Stimulated activated CD4-positive, alpha-beta T cell treated with anti-CD3 and anti-CD28 coated beads, Interleukin-1b, Interleukin-23, amount 100 ng/mL, for 1 hour (primary cell): ENCODE results near the gene NDUFV1.
"Not testable (repeated sequence)": the region's sequence is repeated elsewhere in the genome, so short reads cannot be mapped to it uniquely, and the experiment has no call there.

Experiments
- DNase-seq, 2 donors: peaks; one replicate each; pipeline ENCODE4 v3.0.0-alpha.2; 2020; ENCODE audit warnings: low read depth in 2 of 2

The NDUFV1 gene

DNA sequence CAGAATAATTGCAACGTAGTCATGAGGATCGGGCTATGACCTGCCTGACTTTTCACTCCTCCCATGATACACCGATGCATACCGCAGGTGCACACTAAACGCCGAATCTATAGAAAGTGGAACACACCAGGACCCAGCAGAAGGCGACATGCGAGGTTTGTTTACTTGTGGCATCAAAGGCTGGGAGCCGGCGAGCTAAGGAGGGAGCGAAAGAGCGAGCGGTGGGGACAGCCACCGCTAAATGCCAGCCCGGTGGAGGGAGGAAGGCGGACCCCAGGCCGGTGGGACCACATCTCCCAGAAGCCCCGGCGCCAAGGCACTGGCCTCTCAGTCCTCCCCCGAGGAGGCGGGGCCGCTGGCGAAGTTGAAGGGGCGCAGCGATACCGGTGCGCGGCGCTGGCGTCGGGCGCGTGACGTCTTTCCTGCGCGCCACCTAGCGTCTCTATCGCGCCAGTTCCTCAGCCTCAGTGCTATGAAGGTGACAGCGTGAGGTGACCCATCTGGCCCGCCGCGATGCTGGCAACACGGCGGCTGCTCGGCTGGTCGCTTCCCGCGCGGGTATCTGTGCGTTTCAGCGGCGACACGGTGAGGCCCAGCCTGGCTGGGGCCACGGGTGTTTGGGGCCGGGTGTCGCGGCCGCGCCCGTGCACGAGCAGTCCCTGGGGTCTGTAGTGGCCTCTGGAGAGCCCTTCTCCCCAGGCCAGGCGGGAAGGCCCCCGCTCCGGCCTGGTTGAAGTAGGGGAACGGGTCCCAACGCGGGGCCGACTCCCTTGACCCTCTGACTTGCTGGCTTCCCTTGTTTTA, at the start of gene NDUFV1:
NDUFV1 (plus strand) TSS at position 445 of the 804 bp plus-strand sequence; CDS start at position 514, 69 bp downstream.
- peak; percentile 86 to 92 for DNase-seq

DNA sequence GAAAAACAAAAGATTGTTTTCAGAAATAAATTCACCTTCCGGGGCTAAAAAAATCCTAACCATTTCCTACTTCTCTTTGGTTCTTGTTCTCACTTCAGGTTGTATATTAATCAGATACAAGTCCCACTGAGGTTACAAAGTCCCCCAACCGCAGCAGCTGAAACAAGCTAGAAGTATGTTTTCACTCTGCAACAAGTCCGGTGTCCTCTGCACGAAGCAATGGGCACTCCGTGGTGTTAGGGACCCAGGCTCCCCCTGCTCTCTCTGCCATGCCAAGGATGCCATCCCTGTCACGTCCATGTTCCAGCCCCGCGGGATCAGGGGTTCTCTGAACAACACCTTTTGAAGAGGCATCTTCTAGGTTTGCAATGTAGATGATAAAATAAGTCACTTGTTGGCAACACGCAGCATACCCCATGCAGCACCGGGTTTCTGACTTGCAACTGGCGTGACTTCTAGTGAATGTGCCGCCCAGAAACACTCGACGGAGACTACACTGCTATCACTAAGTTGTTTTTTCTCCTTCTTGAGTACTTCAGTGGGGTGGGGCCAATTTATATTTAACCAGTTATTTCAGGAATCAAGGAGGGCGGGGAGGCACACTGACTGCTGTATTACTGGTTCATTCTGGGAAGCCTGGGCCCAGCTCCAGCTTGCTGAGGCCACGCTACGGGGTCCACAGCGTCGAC, 48.5 kb upstream of the NDUFV1 start:
- no peak for DNase-seq

DNA sequence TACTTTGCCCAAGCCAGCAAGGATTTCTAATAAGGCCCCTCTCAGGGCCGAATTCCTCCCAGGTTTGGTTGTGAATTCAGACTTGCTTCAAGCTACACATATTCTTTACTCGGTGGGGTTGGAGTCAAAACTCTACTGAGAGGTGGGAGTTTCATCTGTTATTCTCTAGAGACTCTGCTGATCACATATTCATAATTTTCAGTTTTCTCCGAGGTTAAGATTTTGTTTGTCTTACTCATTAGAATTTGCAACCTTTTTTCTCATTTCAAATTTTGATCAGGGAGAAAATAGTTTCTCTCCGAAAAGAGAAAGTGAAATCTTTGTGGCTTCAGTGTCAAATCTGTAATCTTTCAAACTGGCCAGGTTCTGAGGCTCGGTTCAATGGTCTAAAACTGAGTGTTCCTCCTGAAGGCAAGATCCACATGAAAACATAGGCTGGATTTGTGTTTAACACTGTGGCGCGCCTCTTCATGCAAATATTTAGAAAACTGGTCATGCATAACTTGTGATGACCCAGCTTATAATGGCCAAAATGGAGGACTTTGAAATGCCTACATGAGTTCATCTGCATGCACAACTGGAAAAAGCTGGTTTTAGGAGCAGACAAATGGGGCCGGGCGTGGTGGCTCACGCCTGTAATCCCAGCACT, 44.6 kb upstream of the NDUFV1 start:
- DNase-seq, result no peak

DNA sequence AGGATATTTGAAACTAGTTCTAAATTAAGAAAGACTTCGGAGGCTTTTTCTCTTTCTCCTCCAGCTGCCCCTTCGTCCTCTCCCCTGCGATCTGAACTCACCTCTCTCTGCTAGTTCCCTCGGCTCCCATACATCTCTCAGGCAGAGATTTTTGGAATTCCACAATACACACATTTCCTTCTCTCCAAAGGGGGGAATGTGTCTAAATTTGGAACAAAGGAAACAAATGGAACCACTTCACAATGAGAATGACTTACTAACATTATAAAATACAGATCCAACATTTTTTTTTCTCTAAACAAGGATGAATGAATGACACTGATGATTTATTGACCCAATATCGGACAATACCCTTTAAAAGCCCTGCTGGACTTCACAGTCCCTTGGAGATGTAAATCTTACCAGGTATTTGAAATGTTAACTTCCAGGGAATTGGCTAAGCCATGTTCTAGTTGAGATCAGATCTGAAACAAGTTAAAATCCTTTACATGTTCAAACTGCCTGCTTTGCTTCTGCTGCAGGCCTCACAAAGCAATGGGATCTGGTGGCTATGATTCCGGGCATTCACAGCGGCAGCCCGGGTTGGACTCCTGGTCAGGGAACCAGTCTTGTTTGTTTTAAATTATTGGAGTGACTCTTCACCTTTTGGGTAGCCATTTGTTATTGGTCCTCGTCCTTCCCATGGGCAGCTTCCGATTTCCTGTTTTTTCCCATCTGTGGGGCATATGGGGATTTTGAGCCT, 43.6 kb upstream of the NDUFV1 start:
- no peak for DNase-seq

DNA sequence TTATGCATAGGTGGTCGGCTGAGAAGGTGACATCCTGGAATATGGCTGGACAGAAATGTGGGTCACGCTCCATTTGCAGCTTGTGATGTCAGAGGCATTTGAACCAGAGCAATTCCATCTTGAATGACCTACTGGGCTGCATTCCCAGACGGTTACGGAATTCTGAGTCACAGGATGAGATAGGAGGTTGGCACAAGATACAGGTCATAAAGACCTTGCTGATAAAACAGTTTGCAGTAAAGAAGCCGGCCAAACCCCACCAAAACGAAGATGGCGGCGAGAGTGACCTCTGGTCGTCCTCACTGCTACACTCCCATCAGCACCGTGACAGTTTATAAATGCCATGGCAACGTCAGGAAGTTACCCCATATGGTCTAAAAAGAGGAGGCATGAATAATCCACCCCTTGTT, 43.0 kb upstream of the NDUFV1 start:
- not testable (repeated sequence) for DNase-seq

DNA sequence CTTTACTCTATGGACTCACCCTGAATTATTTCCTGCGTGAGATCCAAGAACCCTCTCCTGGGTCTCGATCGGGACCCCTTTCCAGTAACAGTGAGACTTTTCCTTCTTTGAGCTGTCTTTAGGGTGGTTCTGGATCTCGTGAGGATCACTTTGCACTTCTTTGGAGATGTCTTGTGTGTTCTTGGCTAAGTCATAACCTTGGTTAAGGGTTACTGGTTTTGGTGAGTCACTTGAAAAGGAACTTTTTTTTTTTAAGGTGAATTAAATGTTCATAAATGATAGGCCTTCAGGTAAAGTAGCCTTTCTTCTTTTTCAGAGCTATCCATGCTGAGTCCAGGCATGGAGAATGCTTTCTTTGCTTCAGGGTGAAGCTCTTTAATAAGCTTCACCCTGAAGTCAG, 42.5 kb upstream of the NDUFV1 start:
- DNase-seq, result no peak

DNA sequence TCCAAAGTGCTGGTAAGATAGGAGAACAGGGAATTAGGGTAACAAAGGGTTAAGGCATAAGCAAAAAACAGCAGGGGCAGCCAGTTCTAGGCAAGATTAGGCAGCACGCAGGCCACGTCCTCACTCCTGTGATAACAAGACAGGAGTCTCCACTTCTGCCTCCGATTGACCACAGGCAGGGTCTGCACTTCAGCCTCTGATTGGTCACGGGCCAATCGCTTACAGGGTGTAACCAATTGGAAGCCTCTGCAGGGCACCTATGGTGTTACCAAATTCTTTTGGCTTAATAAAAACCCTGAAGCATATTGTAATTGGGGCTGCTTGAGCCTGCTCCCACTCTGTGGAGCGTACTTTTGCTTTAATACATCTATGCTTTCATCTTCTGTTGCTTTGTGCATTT, 35.3 kb upstream of the NDUFV1 start:
- no peak for DNase-seq

DNA sequence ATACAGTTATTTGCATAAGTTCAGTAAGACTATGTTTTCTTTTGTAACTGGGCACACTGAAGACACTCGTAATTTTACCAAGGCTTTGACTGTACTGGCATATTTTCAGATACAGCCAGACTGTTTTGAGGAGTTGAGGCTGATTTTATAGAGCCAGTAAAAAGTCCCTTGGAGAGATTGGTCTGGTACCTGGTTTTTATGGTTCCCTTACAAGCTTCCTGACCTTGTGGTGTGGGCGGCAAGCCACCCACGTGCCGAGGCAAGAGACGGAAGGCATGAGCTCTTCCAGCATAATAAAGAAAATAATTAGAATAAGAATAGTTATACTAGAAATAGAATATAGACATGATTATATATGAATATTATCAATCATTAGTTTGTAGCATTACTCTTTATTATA, 34.4 kb upstream of the NDUFV1 start:
- DNase-seq, result no peak

DNA sequence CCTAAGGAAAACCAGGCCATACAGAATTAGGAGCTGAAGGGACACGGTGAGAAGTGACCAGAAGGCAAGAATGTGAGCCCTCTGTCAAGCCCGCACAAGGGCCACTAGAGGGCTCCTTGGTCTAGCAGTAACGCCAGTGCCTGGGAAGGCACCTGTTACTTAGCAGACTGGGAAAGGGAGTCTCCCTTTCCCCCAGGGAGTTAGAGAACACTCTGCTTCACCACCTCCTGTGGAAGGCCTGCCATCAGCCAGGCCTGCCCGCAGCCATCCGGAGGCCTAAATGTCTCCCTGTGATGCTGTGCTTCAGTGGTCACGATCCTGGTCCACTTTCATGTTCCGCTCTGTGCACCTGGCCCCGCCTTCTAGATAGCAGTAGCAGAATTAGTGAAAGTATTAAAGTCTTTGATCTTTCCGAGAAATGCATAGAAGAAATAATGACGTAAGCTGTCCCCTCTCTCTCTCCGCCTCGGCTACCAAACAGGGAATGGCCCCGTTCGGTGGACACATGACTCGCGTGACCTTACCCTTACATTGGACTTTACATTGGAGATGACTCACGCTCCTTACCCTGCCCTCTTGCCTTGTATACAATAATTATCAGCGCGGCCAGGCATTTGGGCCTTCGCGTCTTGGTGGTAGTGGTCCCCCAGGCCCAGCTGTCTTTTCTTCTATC, 33.9 kb upstream of the NDUFV1 start:
- DNase-seq, result no peak

DNA sequence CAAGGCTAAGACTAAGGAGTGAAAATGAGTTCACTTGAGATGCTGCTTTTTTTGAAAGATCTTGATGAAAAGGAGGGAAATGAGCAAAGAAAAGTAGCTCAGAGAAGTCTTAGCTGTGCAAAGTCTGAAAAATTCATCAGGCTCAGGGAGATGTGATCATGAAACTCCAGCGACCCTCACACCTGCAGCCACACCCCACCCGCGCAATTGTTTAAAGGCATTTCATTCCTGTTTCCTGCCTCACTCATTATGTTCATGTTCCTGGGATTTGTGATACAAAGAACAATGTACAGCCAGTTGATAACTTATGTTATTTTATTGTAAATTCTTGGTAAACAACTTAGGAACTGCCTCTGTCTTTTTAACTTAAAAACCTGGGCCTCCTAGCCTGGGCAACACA, 31.8 kb upstream of the NDUFV1 start:
- no peak for DNase-seq

DNA sequence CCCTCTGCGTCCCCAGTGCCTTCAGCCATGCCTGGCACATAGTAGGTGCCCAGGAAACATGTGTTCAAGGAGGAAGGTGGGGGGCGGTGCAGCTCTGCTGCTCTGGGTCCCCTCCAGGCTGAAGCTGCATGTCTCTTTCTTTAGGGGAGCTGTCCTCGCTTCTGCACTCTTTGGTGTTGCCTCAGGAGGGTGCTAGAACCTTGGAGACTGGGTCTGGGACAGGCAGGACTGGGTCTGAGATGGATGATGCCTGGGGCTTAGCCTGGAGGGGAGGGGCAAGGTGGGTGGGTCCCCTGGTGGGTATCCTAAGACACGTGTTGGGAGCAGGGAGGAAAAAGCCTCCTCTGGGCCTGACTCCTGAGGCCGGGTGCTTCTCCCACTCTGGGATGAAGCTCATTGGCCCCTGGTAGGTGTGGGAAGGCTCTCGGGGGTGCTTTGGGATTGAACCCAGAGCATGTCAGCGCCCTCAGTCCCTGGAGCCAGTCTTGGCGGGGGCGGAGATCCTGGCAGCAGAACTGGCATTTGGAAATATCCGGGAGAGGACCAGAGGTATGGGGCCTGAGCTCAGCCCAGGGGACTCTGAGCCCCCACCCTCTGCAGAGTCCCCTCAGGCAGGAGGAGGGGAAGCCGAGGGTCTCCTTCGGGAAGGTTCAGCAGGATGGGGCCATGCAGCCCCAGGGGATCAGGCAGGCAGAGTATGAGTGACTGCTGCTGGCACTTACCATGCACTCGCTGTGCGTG, 29.8 kb upstream of the NDUFV1 start:
- DNase-seq, result no peak

DNA sequence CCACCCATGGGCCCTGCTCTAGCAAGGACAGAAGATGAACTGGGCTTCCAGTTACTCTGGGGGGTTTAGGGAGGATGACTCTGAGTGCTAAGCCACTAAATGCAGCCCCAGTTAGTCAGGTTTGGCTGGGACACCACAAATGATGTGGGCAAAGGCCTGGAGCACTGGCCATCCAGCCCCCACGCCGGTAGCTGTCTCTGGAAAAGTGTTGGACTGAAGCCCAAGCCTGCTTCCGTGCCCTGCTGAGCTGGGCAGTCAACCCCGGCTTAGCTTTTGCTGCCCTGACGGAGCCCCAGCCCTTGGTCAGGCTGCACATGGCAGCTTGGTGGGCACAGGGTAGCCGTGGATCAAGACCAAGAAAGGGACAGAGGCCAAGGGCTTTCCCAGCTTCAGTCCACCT, 28.8 kb upstream of the NDUFV1 start:
- DNase-seq, result no peak

DNA sequence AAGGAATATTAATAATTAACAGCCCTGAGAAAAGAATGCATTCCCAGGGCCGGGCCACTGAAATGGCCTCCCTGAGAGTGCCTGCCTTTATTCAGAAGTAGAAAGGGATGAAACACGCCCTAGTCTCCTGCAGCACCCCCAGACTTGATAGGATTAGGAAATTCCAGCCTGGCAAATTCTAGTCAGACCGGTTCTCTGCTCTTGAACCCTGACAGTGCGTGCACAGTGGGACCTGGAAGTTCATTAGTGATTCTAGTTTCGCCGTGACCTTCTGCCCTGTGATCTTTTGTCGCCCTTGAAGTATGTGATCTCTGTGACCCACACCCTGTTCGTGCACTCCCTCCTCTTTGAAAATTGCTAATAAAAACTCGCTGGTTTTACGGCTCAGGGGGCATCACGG, 25.3 kb upstream of the NDUFV1 start:
- no peak for DNase-seq

DNA sequence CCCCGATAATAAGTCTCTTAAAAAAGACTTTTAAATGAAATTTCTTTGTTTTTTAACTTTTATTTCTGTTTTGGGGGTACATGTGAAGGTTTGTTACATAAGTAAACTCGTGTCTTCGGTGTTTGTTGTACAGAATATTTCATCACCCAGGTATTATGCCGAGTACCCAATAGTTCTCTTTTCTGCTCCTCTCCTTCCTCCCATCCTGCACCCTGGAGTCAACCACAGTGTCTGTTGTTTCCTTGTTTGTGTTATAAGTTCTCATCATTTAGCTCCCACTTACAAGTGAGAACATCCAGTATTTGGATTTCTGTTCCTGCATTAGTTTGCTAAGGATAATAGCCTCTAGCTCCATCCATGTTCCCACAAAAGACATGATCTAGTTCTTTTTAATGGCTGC, 24.7 kb upstream of the NDUFV1 start:
- no peak for DNase-seq

DNA sequence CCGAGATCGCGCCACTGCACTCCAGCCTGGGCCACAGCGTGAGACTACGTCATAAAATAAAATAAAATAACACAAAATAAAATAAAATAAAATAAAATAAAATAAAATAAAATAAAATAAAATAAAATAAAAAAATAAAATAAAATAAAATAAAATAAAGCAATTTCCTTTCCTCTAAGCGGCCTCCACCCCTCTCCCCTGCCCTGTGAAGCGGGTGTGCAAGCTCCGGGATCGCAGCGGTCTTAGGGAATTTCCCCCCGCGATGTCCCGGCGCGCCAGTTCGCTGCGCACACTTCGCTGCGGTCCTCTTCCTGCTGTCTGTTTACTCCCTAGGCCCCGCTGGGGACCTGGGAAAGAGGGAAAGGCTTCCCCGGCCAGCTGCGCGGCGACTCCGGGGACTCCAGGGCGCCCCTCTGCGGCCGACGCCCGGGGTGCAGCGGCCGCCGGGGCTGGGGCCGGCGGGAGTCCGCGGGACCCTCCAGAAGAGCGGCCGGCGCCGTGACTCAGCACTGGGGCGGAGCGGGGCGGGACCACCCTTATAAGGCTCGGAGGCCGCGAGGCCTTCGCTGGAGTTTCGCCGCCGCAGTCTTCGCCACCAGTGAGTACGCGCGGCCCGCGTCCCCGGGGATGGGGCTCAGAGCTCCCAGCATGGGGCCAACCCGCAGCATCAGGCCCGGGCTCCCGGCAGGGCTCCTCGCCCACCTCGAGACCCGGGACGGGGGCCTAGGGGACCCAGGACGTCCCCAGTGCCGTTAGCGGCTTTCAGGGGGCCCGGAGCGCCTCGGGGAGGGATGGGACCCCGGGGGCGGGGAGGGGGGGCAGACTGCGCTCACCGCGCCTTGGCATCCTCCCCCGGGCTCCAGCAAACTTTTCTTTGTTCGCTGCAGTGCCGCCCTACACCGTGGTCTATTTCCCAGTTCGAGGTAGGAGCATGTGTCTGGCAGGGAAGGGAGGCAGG, 23.2 kb upstream of the NDUFV1 start, which contains the start of gene GSTP1:
GSTP1 (plus strand) TSS at position 566 of the 958 bp plus-strand sequence; CDS start at position 598, 32 bp downstream.
- peak; percentile 36 to 64 for DNase-seq

DNA sequence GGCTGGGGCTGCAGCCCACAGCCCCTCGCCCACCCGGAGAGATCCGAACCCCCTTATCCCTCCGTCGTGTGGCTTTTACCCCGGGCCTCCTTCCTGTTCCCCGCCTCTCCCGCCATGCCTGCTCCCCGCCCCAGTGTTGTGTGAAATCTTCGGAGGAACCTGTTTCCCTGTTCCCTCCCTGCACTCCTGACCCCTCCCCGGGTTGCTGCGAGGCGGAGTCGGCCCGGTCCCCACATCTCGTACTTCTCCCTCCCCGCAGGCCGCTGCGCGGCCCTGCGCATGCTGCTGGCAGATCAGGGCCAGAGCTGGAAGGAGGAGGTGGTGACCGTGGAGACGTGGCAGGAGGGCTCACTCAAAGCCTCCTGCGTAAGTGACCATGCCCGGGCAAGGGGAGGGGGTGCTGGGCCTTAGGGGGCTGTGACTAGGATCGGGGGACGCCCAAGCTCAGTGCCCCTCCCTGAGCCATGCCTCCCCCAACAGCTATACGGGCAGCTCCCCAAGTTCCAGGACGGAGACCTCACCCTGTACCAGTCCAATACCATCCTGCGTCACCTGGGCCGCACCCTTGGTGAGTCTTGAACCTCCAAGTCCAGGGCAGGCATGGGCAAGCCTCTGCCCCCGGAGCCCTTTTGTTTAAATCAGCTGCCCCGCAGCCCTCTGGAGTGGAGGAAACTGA, 22.4 kb upstream of the NDUFV1 start:
- DNase-seq, result no peak

DNA sequence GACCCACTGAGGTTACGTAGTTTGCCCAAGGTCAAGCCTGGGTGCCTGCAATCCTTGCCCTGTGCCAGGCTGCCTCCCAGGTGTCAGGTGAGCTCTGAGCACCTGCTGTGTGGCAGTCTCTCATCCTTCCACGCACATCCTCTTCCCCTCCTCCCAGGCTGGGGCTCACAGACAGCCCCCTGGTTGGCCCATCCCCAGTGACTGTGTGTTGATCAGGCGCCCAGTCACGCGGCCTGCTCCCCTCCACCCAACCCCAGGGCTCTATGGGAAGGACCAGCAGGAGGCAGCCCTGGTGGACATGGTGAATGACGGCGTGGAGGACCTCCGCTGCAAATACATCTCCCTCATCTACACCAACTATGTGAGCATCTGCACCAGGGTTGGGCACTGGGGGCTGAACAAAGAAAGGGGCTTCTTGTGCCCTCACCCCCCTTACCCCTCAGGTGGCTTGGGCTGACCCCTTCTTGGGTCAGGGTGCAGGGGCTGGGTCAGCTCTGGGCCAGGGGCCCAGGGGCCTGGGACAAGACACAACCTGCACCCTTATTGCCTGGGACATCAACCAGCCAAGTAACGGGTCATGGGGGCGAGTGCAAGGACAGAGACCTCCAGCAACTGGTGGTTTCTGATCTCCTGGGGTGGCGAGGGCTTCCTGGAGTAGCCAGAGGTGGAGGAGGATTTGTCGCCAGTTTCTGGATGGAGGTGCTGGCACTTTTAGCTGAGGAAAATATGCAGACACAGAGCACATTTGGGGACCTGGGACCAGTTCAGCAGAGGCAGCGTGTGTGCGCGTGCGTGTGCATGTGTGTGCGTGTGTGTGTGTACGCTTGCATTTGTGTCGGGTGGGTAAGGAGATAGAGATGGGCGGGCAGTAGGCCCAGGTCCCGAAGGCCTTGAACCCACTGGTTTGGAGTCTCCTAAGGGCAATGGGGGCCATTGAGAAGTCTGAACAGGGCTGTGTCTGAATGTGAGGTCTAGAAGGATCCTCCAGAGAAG, 21.6 kb upstream of the NDUFV1 start:
- DNase-seq, result no peak

DNA sequence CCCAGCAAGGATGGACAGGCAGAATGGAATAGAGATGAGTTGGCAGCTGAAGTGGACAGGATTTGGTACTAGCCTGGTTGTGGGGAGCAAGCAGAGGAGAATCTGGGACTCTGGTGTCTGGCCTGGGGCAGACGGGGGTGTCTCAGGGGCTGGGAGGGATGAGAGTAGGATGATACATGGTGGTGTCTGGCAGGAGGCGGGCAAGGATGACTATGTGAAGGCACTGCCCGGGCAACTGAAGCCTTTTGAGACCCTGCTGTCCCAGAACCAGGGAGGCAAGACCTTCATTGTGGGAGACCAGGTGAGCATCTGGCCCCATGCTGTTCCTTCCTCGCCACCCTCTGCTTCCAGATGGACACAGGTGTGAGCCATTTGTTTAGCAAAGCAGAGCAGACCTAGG, 20.8 kb upstream of the NDUFV1 start:
- DNase-seq, result no peak
